Measurements from ENCODE around the gene GALR2. TPM values are rescaled to one million over a fixed set of nuclear protein-coding genes. Genes with fewer than 3 reads are reported as not detected.

The GALR2 gene
- total RNA-seq, 1 experiment from 2014 or later: not detected

- Histone ChIP-seq H3K4me1 (ENCODE audit: insufficient read depth, low read length, poor library complexity, severe bottlenecking) (no peaks in the 10 kb centered on the region), H3K36me3 (ENCODE audit: insufficient read depth, low read length, poor library complexity, severe bottlenecking) (peaks cover 50% of the 10 kb centered on the region), H3K9me3 (ENCODE audit: low read depth, low read length, poor library complexity, severe bottlenecking) (no peaks in the 10 kb centered on the region), H3K27ac (ENCODE audit: low read depth, low read length, poor library complexity, severe bottlenecking) (no peak overlapping the region), H3K4me3 (ENCODE audit: low read depth, low read length, poor library complexity, severe bottlenecking) (no peak overlapping the region), H3K27me3 (replicated peaks; ENCODE audit: insufficient read depth, low read depth, low read length, poor library complexity) (no peaks in the 10 kb centered on the region)
- ChIA-PET CTCF (no interaction called here), POLR2A (ENCODE audit: low non-redundant PET) (interaction anchor here (0.5 kb wide), 1 partner anchor 13 kb away, joined by 3 read pairs; no protein-coding TSS in a partner anchor)
- DNase-seq (ENCODE audit: low spot score): no peak
- no peak for TF ChIP-seq EZH2 (IDR thresholded peaks at IDR 0.05; ENCODE audit: borderline replicate concordance, low read depth, low read length, poor library complexity, severe bottlenecking)
- TF ChIP-seq, protein P1, sequence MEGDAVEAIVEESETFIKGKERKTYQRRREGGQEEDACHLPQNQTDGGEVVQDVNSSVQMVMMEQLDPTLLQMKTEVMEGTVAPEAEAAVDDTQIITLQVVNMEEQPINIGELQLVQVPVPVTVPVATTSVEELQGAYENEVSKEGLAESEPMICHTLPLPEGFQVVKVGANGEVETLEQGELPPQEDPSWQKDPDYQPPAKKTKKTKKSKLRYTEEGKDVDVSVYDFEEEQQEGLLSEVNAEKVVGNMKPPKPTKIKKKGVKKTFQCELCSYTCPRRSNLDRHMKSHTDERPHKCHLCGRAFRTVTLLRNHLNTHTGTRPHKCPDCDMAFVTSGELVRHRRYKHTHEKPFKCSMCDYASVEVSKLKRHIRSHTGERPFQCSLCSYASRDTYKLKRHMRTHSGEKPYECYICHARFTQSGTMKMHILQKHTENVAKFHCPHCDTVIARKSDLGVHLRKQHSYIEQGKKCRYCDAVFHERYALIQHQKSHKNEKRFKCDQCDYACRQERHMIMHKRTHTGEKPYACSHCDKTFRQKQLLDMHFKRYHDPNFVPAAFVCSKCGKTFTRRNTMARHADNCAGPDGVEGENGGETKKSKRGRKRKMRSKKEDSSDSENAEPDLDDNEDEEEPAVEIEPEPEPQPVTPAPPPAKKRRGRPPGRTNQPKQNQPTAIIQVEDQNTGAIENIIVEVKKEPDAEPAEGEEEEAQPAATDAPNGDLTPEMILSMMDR (conservative IDR thresholded peaks at IDR 0.05; ENCODE audit: low read depth, low read length): no peak
- intact Hi-C loops (cut with micrococcal nuclease; ENCODE audit: unreplicated experiment): no loop called here
- no TSS peak for BruUV-seq (replicated peaks)
These were observed 21.4 kb downstream of the GALR2 start for GRCh38 chr17:76095943-76096342.

DNA sequence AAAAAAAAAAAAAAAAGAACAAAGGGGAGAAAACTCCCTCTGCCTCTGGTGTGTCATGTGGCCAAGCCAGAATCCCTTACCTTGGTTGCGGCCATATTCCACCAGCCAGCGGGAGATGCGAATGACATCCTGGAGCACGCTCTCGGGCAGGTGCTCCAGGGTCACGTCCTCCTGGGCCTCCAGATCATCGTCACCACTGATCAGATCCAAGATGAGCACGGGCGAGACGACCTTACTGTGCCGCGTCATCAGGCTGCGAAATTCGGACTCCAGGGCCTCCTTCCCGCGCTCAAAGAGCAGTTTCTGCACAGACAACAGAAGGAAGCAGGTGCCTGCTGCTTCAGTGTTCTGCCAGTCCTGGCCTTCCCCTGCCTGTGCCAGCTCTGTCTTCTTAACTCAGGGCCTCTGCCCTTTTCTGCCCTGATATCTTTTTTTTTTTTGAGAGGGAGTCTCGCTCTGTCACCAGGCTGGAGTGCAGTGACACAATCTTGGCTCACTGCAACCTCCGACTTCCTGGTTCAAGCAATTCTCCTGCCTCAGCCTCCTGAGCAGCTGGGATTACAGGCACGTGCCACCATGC is 23.2 kb downstream of the GALR2 start:
- H3K9me3 ChIP-seq (ENCODE audit: low read depth, low read length, poor library complexity, severe bottlenecking): no peaks in the 10 kb centered on the region
- peaks cover 59% of the 10 kb centered on the region for H3K36me3 ChIP-seq (ENCODE audit: insufficient read depth, low read length, poor library complexity, severe bottlenecking)
- TF ChIP-seq EZH2 (IDR thresholded peaks at IDR 0.05; ENCODE audit: borderline replicate concordance, low read depth, low read length, poor library complexity, severe bottlenecking): no peak
- TF ChIP-seq, protein P1 (conservative IDR thresholded peaks at IDR 0.05; ENCODE audit: low read depth, low read length): no peak
- no TSS peak for BruUV-seq (replicated peaks)
- POLR2A ChIA-PET (ENCODE audit: low non-redundant PET): no interaction called here
- no peak overlapping the region for H3K4me3 ChIP-seq (ENCODE audit: low read depth, low read length, poor library complexity, severe bottlenecking)
- peaks cover 8% of the 10 kb centered on the region for H3K4me1 ChIP-seq (ENCODE audit: insufficient read depth, low read length, poor library complexity, severe bottlenecking)
- H3K27me3 ChIP-seq (replicated peaks; ENCODE audit: insufficient read depth, low read depth, low read length, poor library complexity): no peaks in the 10 kb centered on the region
- DNase-seq (ENCODE audit: low spot score): no peak
- no peak overlapping the region for H3K27ac ChIP-seq (ENCODE audit: low read depth, low read length, poor library complexity, severe bottlenecking)
- CTCF ChIA-PET: no interaction called here
- intact Hi-C loops (cut with micrococcal nuclease; ENCODE audit: unreplicated experiment): no loop called here

DNA sequence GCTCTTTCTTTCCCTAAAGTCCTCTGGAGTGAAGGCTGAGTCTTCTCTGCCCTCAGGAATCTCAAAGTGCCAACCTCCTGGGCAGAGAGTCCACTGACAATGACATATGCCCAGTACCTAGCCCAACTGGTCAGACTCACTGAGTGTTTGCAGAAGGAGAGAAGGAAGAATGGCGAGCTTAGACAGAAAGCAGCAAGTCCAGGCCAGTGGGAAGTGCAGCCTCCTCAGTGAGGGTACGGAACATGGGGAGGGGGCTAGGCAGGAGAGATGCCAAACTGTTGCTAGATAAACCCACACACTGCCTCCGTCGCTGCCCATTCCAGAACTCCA is 28.3 kb downstream of the GALR2 start:
- peak overlapping the region; percentile 85 for H3K27ac ChIP-seq (ENCODE audit: low read depth, low read length, poor library complexity, severe bottlenecking)
- POLR2A ChIA-PET (ENCODE audit: low non-redundant PET): no interaction called here
- H3K36me3 ChIP-seq (ENCODE audit: insufficient read depth, low read length, poor library complexity, severe bottlenecking): peaks cover 21% of the 10 kb centered on the region
- DNase-seq (ENCODE audit: low spot score): no peak
- H3K4me1 ChIP-seq (ENCODE audit: insufficient read depth, low read length, poor library complexity, severe bottlenecking): peaks cover 10% of the 10 kb centered on the region
- H3K9me3 ChIP-seq (ENCODE audit: low read depth, low read length, poor library complexity, severe bottlenecking): no peaks in the 10 kb centered on the region
- CTCF ChIA-PET: interaction anchor here (0.6 kb wide), 1 partner anchor 308 kb away, joined by 3 read pairs; no protein-coding TSS in a partner anchor
- intact Hi-C loops (cut with micrococcal nuclease; ENCODE audit: unreplicated experiment): loop anchor here (1.0 kb wide), 1 partner anchor 124 kb away; the partner anchor contains the start of genes ACOX1 and TEN1
- no peak for TF ChIP-seq EZH2 (IDR thresholded peaks at IDR 0.05; ENCODE audit: borderline replicate concordance, low read depth, low read length, poor library complexity, severe bottlenecking)
- TF ChIP-seq, protein P1 (conservative IDR thresholded peaks at IDR 0.05; ENCODE audit: low read depth, low read length): no peak
- H3K27me3 ChIP-seq (replicated peaks; ENCODE audit: insufficient read depth, low read depth, low read length, poor library complexity): no peaks in the 10 kb centered on the region
- BruUV-seq (replicated peaks): TSS peak; percentile 49
- H3K4me3 ChIP-seq (ENCODE audit: low read depth, low read length, poor library complexity, severe bottlenecking): peak overlapping the region; percentile 93
